Endothelial cell of umbilical vein (primary cell): ENCODE results near the gene OR10C1. TPM values are rescaled to one million over a fixed set of nuclear protein-coding genes. Genes with fewer than 3 reads are reported as not detected.

ENCODE experiments used
- BruUV-seq: library from RNA; stranded (reverse); fragments of 400-500 nt; replicated peaks from 2 replicates; lab custom pipeline; 2021; lab: Mats Ljungman, UMichigan
- CTCF ChIA-PET: fragments of 300-600, 350-600 bp; sonication (Branson Sonifier 250); formaldehyde crosslinking; loops from one replicate; lab custom pipeline; 2021; ENCODE audit warnings: antibody characterized with exemption, inconsistent platforms; lab: Charles Lee
- POLR2A ChIA-PET: fragments of 300-600, 350-600 bp; sonication (Branson Sonifier 250); formaldehyde crosslinking; loops from one replicate; lab custom pipeline; 2021; ENCODE audit warnings: antibody characterized with exemption, inconsistent platforms; lab: Charles Lee
- DNase-seq: peaks from one replicate; pipeline ENCODE4 v3.0.0-alpha.2; 2011; ENCODE audit warnings: low read depth, low spot score
- FAIRE-seq: peaks from 2 replicates; lab custom pipeline; 2011; peaks lifted over from hg19 to GRCh38; lab: Jason Lieb, UNC
- H2AFZ ChIP-seq: 2 replicates; pipeline ENCODE4 v1.6.0; 2012; ENCODE audit warnings: low read depth, low read length, control low read depth, inconsistent platforms
- H3K27ac ChIP-seq: 2 replicates; pipeline ENCODE4 v1.5.1; 2011; ENCODE audit warnings: low read depth, mild to moderate bottlenecking, control low read depth, low read length, moderate library complexity; ENCODE audit not compliant: insufficient read depth
- H3K27me3 ChIP-seq, 2 experiments: 2 replicates each; pipeline versions ENCODE4 v1.6.0 to v1.6.1; 2011; ENCODE audit warnings: low read length in 2 of 2, mixed read lengths in 1 of 2; ENCODE audit not compliant: control insufficient read depth in 2 of 2, insufficient read depth in 2 of 2
- H3K36me3 ChIP-seq, 2 experiments: 2 replicates in 1 of 2; 3 replicates in 1 of 2; pipeline ENCODE4 v1.5.1; 2011; ENCODE audit warnings: low read length in 2 of 2, mild to moderate bottlenecking in 1 of 2, moderate library complexity in 1 of 2; ENCODE audit not compliant: control insufficient read depth in 2 of 2, insufficient read depth in 2 of 2; ENCODE audit errors: extremely low read depth in 1 of 2
- H3K4me1 ChIP-seq: 3 replicates; pipeline ENCODE4 v1.5.1; 2011; ENCODE audit warnings: mild to moderate bottlenecking, low read length; ENCODE audit not compliant: control insufficient read depth, insufficient read depth; ENCODE audit errors: extremely low read depth
- H3K4me2 ChIP-seq: 2 replicates; pipeline ENCODE4 v1.6.1; 2011; ENCODE audit warnings: low read length, control low read depth, mixed read lengths; ENCODE audit not compliant: insufficient read depth
- H3K4me3 ChIP-seq, 3 experiments: fragments of 200-600 bp in 1 of 3; sonication (generic), shearing (Covaris generic) in 1 of 3; replicated peaks in 1 of 3; 2 replicates each; pipeline ENCODE4 v1.5.1; 2011 to 2016; ENCODE audit warnings: control low read depth in 3 of 3, low read length in 3 of 3, mild to moderate bottlenecking in 2 of 3, inconsistent platforms in 1 of 3, low read depth in 1 of 3, moderate library complexity in 1 of 3; ENCODE audit not compliant: insufficient read depth in 1 of 3
- H3K79me2 ChIP-seq: 2 replicates; pipeline ENCODE4 v1.6.0; 2012; ENCODE audit warnings: low read length, inconsistent platforms; ENCODE audit not compliant: control insufficient read depth, insufficient read depth
- H3K9ac ChIP-seq: replicated peaks from 2 replicates; pipeline ENCODE3; 2011; ENCODE audit warnings: low read length, control low read depth; ENCODE audit not compliant: insufficient read depth; ENCODE audit errors: extremely low read depth
- H3K9me1 ChIP-seq: replicated peaks from 3 replicates; pipeline ENCODE4 v1.6.0; 2011; ENCODE audit warnings: mild to moderate bottlenecking, low read length; ENCODE audit not compliant: control insufficient read depth, insufficient read depth; ENCODE audit errors: extremely low read depth
- H3K9me3 ChIP-seq: replicated peaks from 2 replicates; pipeline ENCODE4 v1.5.1; 2012; ENCODE audit warnings: low read length, inconsistent platforms; ENCODE audit not compliant: control insufficient read depth, insufficient read depth
- H4K20me1 ChIP-seq: replicated peaks from 2 replicates; pipeline ENCODE3; 2011; ENCODE audit warnings: mild to moderate bottlenecking, low read length; ENCODE audit not compliant: control insufficient read depth, insufficient read depth; ENCODE audit errors: extremely low read depth
- EZH2 ChIP-seq: IDR thresholded peaks from 2 replicates; pipeline ENCODE4 v1.6.1; 2012; ENCODE audit warnings: borderline replicate concordance, low read depth, mild to moderate bottlenecking, moderate library complexity, low read length, inconsistent platforms; ENCODE audit not compliant: severe bottlenecking
- FOS ChIP-seq: IDR thresholded peaks from 2 replicates; pipeline ENCODE4 v1.6.1; 2011; ENCODE audit warnings: mild to moderate bottlenecking, low read length, moderate library complexity, borderline replicate concordance; ENCODE audit not compliant: insufficient read depth
- GATA2 ChIP-seq: IDR thresholded peaks from 2 replicates; pipeline ENCODE4 v1.7.0; 2011; ENCODE audit warnings: low read depth, mild to moderate bottlenecking, moderate library complexity, mixed read lengths, low read length; ENCODE audit not compliant: insufficient read length, insufficient read depth
- JUN ChIP-seq: IDR thresholded peaks from 2 replicates; pipeline ENCODE4 v1.6.1; 2011; ENCODE audit warnings: borderline replicate concordance, low read depth; ENCODE audit not compliant: insufficient read length, insufficient read depth
- MAX ChIP-seq: IDR thresholded peaks from 2 replicates; pipeline ENCODE4 v1.6.1; 2011; ENCODE audit not compliant: insufficient read depth, insufficient read length
- MYC ChIP-seq: IDR thresholded peaks from one replicate; pipeline ENCODE4 v1.6.1; 2011; ENCODE audit warnings: mild to moderate bottlenecking, low read depth, low read length
- POLR2A ChIP-seq: IDR thresholded peaks from 2 replicates; pipeline ENCODE4 v1.6.1; 2012; ENCODE audit warnings: low read depth, mild to moderate bottlenecking, control low read depth, low read length
- POLR2AphosphoS5 ChIP-seq: IDR thresholded peaks from 2 replicates; pipeline ENCODE4 v1.6.1; 2012; ENCODE audit warnings: low read depth, mild to moderate bottlenecking, control low read depth, low read length, moderate library complexity; ENCODE audit not compliant: insufficient read depth
- dilution Hi-C: fragments of 300-500 bp; cut with MboI; formaldehyde crosslinking; loops from one replicate; pipeline ENCODE4 v1.15.0; 2019; ENCODE audit warnings: low sequenced_read_pairs; ENCODE audit not compliant: extremely low pct_ligation_motif_present
- intact Hi-C: fragments of 100-400 bp; cut with micrococcal nuclease; formaldehyde crosslinking; loops from one replicate; pipeline ENCODE4 v1.10.0; 2022
- polyA plus RNA-seq, 4 experiments: library from polyadenylated mRNA; depleted of rRNA in 3 of 4; stranded (reverse) in 3 of 4; unstranded in 1 of 4; fragments of >200 nt; gene quantifications; 2 replicates each; pipeline versions ENCODE4 v1.2.1 to v1.2.3, GENCODE V29; 2011 to 2012; ENCODE audit warnings: missing spikeins in 1 of 4
- total RNA-seq: library from RNA; stranded (reverse); gene quantifications from 2 replicates; pipeline ENCODE4 v1.2.3, GENCODE V29; 2021
- TF ChIP-seq, protein P1 (sequence below), 2 donors: IDR thresholded peaks; 1 replicate in 1 of 2; 2 replicates in 1 of 2; pipeline ENCODE4 v1.5.1; 2011; ENCODE audit warnings: low read length in 2 of 2, mild to moderate bottlenecking in 2 of 2, moderate library complexity in 2 of 2, control low read depth in 1 of 2, inconsistent platforms in 1 of 2, low read depth in 1 of 2; ENCODE audit not compliant: insufficient read depth in 1 of 2; ENCODE audit errors: extremely low read depth in 1 of 2

OR10C1 gene
- total and polyA plus RNA-seq, 2 donors (not counting 3 experiments of a cell fraction or from before 2014, with no cell fraction given): not detected

DNA sequence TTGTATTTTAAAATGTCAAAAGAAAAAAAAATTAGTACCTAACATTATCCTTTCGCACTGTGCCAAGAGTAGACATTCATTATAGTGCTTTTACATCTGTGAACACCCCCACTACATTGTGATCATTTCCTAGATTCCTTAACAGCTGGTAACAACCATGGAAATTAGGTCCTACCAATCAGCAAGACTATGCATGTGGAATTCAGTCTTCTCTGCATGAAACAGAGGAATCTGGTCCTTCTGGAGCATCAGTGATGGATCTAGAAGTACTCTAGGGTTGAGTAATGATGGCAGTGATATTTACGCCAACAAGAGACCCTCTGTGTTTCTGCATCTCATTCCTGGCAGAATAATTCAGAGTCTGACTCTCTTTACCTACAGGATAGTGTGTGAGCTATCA is 14.9 kb upstream of the OR10C1 start:
- FAIRE-seq (no peak), DNase-seq (no peak)
- no peak overlapping the region for H3K9ac ChIP-seq
- no peaks in the 10 kb centered on the region for H3K9me3 ChIP-seq
- TF ChIP-seq, protein P1, sequence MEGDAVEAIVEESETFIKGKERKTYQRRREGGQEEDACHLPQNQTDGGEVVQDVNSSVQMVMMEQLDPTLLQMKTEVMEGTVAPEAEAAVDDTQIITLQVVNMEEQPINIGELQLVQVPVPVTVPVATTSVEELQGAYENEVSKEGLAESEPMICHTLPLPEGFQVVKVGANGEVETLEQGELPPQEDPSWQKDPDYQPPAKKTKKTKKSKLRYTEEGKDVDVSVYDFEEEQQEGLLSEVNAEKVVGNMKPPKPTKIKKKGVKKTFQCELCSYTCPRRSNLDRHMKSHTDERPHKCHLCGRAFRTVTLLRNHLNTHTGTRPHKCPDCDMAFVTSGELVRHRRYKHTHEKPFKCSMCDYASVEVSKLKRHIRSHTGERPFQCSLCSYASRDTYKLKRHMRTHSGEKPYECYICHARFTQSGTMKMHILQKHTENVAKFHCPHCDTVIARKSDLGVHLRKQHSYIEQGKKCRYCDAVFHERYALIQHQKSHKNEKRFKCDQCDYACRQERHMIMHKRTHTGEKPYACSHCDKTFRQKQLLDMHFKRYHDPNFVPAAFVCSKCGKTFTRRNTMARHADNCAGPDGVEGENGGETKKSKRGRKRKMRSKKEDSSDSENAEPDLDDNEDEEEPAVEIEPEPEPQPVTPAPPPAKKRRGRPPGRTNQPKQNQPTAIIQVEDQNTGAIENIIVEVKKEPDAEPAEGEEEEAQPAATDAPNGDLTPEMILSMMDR (IDR thresholded peaks at IDR 0.05; ENCODE audit: extremely low read depth in 1 of 2, insufficient read depth in 1 of 2, low read depth in 1 of 2, low read length in 2 of 2): no peak
- TF ChIP-seq JUN: no peak
- TF ChIP-seq MAX: no peak
- no peak for TF ChIP-seq EZH2
- no peak for TF ChIP-seq FOS
- no peak for TF ChIP-seq POLR2A
- no peak for TF ChIP-seq GATA2
- no peak for TF ChIP-seq POLR2AphosphoS5
- TF ChIP-seq MYC: no peak
- no peak overlapping the region for H3K4me3 ChIP-seq
- no peaks in the 10 kb centered on the region for H4K20me1 ChIP-seq
- H3K4me1 ChIP-seq: no peaks in the 10 kb centered on the region
- no peak overlapping the region for H2AFZ ChIP-seq
- intact Hi-C loops (no loop called here), dilution Hi-C loops (no loop called here)
- ChIA-PET POLR2A (no interaction called here), CTCF (no interaction called here)
- no peaks in the 10 kb centered on the region for H3K36me3 ChIP-seq
- no TSS peak for BruUV-seq
- no peaks in the 10 kb centered on the region for H3K79me2 ChIP-seq
- no peak overlapping the region for H3K27ac ChIP-seq
- no peaks in the 10 kb centered on the region for H3K27me3 ChIP-seq
- no peaks in the 10 kb centered on the region for H3K9me1 ChIP-seq
- no peak overlapping the region for H3K4me2 ChIP-seq
